Lower leg skin (tissue), 3 donors: ENCODE measurements around the gene ANKRD13A.

Experiments used
- POLR2A ChIP-seq, 2 donors: fragments of 450-650 bp; IDR thresholded peaks; one replicate each; pipeline ENCODE4 v1.6.1; 2016 to 2017; ENCODE audit warnings: antibody characterized with exemption in 2 of 2, mild to moderate bottlenecking in 1 of 2, moderate library complexity in 1 of 2
- TF ChIP-seq, protein P1 (sequence below), 3 donors: fragments of 450-650 bp; IDR thresholded peaks; one replicate each; pipeline ENCODE4 v1.5.1; 2016; ENCODE audit warnings: antibody characterized with exemption in 3 of 3, mild to moderate bottlenecking in 3 of 3, moderate library complexity in 2 of 3

DNA sequence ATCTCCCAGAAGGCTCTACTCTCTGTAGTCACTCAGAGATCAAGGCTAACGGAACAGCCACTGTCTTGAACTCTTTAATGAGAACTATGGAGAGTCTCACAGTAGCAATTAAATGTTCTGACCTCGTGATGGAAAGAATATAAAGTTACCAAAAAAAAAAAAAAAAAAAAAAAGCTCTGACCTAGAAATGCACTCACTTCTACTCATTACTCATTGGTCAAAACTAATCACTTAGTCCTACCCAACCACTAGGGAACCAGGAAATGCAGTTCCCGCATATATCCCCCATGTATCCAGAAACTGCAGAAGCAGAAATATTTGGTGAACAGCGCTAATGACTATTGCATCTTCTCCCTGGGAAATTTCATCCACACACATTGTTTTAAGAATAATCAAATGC is 78.6 kb downstream of the ANKRD13A start:
- TF ChIP-seq, protein P1, sequence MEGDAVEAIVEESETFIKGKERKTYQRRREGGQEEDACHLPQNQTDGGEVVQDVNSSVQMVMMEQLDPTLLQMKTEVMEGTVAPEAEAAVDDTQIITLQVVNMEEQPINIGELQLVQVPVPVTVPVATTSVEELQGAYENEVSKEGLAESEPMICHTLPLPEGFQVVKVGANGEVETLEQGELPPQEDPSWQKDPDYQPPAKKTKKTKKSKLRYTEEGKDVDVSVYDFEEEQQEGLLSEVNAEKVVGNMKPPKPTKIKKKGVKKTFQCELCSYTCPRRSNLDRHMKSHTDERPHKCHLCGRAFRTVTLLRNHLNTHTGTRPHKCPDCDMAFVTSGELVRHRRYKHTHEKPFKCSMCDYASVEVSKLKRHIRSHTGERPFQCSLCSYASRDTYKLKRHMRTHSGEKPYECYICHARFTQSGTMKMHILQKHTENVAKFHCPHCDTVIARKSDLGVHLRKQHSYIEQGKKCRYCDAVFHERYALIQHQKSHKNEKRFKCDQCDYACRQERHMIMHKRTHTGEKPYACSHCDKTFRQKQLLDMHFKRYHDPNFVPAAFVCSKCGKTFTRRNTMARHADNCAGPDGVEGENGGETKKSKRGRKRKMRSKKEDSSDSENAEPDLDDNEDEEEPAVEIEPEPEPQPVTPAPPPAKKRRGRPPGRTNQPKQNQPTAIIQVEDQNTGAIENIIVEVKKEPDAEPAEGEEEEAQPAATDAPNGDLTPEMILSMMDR (IDR thresholded peaks at IDR 0.05), result no peak
- no peak for TF ChIP-seq POLR2A (IDR thresholded peaks at IDR 0.05)
